Urothelium cell line (cell line): Measurements from ENCODE around the gene TMEM39A.

Source experiments
- DNase-seq: peaks from one replicate; pipeline ENCODE4 v3.0.0; 2011; ENCODE audit warnings: low spot score, mixed read lengths
- FAIRE-seq: peaks from 2 replicates; lab custom pipeline; 2011; peaks lifted over from hg19 to GRCh38; lab: Jason Lieb, UNC

The TMEM39A gene

DNA sequence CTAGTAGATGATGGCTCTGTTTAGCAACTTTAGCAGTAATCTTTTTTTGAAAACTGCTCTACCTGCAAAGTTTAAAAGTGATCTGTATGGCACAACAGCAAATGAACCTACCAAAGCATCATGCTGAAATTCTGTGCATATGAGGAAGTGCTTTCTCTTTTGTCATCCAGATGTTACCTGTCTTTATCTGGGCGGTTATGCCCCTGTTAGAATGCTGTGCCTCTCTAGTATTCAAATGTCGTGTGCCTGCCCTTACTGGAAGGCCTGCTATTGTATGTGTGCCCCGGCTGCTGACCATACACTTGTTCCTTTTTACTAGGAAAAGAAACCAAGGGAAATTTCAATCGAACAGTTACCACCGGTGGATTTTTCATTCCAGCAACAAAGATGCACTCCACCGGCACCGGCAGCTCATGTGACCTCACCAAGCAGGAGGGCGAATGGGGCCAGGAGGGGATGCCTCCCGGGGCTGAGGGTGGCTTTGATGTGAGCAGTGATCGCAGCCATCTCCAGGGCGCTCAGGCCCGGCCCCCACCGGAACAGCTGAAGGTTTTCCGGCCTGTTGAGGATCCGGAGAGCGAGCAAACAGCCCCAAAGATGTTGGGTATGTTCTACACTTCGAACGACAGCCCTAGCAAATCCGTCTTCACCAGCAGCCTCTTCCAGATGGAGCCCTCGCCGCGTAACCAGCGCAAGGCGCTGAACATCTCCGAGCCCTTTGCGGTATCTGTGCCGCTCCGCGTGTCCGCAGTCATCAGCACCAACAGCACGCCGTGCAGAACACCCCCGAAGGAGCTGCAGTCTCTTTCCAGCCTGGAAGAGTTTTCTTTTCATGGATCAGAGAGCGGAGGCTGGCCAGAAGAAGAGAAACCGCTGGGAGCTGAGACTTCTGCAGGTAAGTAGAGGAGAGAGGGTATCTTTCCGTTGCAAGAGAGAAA lies 61.6 kb downstream of the TMEM39A start:
- no peak for DNase-seq
- FAIRE-seq = no peak

DNA sequence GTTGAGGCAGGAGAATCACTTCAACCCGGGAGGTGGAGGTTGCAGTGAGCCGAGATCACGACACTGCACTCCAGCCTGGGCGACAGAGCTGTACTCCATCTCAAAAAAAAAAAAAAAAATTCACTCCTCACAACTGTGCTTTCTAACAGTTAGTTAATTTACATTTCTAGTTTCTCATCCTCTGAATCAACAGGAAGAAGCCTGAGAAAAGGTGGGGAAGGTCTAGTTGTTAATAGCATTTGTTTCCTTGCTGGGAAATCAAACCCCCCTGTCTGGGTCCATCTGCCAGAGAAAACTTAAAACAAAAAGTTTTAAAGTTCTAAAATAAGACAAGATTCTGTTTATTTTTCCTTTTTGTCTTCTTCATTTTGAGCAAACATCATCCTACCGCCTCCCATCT lies 62.3 kb downstream of the TMEM39A start:
- no peak for FAIRE-seq
- no peak for DNase-seq

DNA sequence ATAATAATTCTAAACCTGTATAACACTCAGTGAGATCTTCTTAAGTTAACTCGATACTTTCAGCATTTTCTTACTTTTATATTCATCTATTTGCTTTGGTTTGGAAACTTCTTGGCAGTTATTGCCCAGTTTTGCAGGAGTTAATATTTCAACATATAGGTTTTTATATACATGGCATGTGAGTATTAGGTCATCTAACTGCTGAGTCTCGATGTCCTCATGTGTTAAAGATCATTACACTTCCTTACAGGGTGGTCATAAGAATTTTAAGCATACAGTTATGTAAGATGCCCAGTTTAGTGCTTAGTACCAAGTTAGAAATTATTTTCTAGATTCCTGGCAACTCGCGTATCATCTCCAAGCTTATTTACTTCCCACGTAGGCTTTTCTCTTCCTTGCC lies 62.9 kb downstream of the TMEM39A start:
- DNase-seq = no peak
- no peak for FAIRE-seq

DNA sequence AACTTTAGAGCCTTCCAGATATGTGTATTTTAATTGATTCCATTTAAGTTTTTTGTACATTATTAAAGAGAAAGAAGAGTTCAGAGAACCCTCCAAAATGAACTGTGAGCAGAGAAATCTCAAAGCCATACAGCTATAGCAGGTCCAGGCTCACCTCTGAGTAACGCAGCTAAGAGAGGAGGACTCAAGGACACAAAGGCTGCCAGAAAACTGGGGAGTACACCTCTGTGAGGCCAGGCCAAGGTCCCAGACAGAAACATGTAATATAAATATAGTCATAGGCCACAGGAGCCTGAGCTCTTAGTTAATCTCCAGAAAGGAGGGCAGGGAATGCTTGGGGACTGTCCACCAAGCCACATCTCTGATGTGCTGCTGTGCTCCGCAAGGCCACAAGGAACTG lies 66.5 kb downstream of the TMEM39A start:
- DNase-seq = no peak
- FAIRE-seq = no peak

DNA sequence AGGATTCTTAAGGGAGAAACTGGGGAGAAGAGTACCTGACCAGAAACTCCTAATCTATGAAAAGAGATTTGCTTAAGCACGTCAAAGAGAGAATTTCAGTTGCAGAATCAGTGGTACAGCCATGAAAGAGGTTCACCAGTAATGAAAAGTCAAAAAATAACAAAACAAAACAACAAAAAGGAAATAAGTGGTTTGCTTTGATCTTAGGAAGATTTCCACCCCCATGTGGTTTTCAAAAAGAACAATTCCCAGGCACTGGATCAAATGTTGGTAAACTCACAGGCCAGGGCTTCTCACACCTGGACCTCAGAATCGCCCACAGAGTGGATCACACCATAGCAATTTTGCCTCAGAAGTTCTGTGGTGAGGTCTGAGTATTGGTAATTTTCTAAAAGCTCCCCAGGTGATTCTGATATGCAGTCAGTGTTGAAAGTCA lies 67.5 kb downstream of the TMEM39A start:
- DNase-seq (no peak), FAIRE-seq (no peak)

DNA sequence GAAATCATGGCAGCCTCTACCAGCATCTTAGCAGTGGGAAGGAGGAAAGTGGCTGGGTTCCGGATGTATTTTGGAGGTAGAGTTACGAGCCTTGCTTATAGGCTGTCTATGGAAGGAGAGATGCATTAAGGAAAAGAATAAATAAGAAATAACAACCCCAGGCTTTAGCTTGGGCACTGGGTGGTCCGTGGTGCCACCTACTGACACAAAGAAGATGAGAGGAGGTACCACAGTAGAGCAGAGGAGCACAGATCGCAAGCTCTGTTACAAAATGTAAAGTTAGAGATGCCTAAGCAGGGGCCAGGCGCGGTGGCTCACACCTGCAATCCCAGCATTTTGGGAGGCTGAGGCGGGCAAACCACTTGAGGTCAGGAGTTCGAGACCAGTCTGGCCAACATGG lies 74.8 kb downstream of the TMEM39A start:
- DNase-seq = no peak
- FAIRE-seq = no peak

DNA sequence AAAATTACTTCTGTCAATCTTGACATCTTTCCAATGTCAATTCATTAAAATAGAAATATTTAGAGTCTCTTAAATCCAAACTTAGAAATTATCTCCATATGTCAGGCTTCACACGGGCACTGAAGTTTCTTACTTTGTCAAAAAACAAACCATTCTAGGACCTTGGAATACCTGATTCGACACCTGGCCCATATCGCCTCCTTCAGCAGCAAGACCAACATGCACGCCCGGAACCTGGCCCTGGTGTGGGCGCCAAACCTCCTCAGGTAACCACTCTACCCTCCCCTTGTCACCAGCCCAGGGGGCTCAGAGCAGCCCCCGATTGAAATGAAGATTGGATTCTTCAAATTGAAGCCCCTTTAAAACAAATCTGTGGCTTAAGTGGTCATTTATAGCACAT lies 81.3 kb downstream of the TMEM39A start:
- FAIRE-seq (no peak), DNase-seq (no peak)

DNA sequence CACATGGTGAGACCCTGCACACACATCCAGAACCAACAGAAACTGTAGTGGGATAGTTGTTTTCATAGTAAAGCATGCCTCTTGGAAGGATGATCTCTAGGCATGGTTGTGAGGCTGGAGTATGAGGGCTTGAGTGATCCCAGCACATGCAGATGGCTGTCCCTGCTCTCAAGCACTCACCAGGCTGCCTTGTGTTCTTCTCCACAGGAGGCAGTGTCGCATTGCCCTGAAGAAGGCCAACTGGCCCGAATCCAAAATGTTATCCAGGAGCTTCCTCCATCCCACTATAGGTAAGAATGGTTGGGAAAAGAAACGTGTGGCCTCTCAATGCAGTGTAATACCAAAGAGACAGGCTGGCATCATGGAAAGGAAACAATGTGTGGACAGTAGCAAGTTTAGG lies 82.7 kb downstream of the TMEM39A start:
- FAIRE-seq (no peak), DNase-seq (peak; percentile 26)
